Upper lobe of left lung (tissue), 6 donors: ENCODE measurements around the gene PPP1R15B. TPM values are rescaled to one million over a fixed set of nuclear protein-coding genes. Genes with fewer than 3 reads are reported as not detected.
A peak's percentile ranks its signal among the peaks of the same experiment; 100 is the strongest.

Source experiments
- ATAC-seq, 2 donors: fragments of 200-7000 bp; cut with Tn5 transposase; one replicate each; pipeline ENCODE4 v1.9.1; 2022; ENCODE audit warnings: mild to moderate bottlenecking in 2 of 2, moderate library complexity in 2 of 2; ENCODE audit not compliant: low FRiP score in 2 of 2
- DNase-seq, 2 donors: peaks; one replicate each; pipeline ENCODE4 v3.0.0-alpha.2; 2019 to 2020
- H3K27ac ChIP-seq, 4 donors: fragments of 200-600 bp; sonication (generic); one replicate each; pipeline ENCODE4 v1.5.1; 2016 to 2019
- H3K27me3 ChIP-seq, 4 donors: fragments of 200-600 bp; sonication (generic); one replicate each; pipeline ENCODE4 v1.5.1; 2017 to 2019
- H3K36me3 ChIP-seq, 4 donors: fragments of 200-600 bp; sonication (generic); one replicate each; pipeline ENCODE4 v1.5.1; 2016 to 2019
- H3K4me1 ChIP-seq, 4 donors: fragments of 200-600 bp; sonication (generic); one replicate each; pipeline ENCODE4 v1.5.1; 2018 to 2019
- H3K4me3 ChIP-seq, 4 donors: fragments of 200-600 bp; sonication (generic); one replicate each; pipeline ENCODE4 v1.5.1; 2017 to 2019; ENCODE audit warnings: mild to moderate bottlenecking in 2 of 4, moderate library complexity in 1 of 4
- H3K9me3 ChIP-seq, 4 donors: fragments of 200-600 bp; sonication (generic); one replicate each; pipeline ENCODE4 v1.5.1; 2018 to 2019
- CTCF ChIP-seq, 6 experiments: fragments of 450-650 bp in 4 of 6; fragments of 200-600 bp in 2 of 6; sonication (generic) in 2 of 6; IDR thresholded peaks; one replicate each; pipeline ENCODE4 v1.5.1; 2016 to 2019; ENCODE audit warnings: antibody characterized with exemption in 6 of 6
- EP300 ChIP-seq, 4 donors: sonication (generic); formaldehyde crosslinking; IDR thresholded peaks; one replicate each; pipeline ENCODE4 v1.5.1; 2017; ENCODE audit warnings: antibody characterized with exemption in 4 of 4, control low read depth in 2 of 4
- POLR2A ChIP-seq, 4 donors: fragments of 450-650 bp; IDR thresholded peaks; one replicate each; pipeline ENCODE4 v1.5.1; 2016 to 2017; ENCODE audit warnings: antibody characterized with exemption in 4 of 4, mild to moderate bottlenecking in 2 of 4
- POLR2AphosphoS5 ChIP-seq, 2 donors: sonication (generic); formaldehyde crosslinking; IDR thresholded peaks; one replicate each; pipeline ENCODE4 v1.5.1; 2017; ENCODE audit warnings: antibody characterized with exemption in 2 of 2
- WGBS, 2 donors: methylation state at CpG; one replicate each; pipeline ENCODE4 v1.1.5; 2017 to 2018; 5-methylcytosine and 5-hydroxymethylcytosine counted together
- total RNA-seq, 6 donors: library from RNA; depleted of rRNA in 4 of 6; stranded (reverse); fragments of >200 nt in 4 of 6; gene quantifications; one replicate each; pipeline versions ENCODE4 v1.1.0 to v1.2.1, GENCODE V29; 2016 to 2021
- donor health status: DM: no; HTN: no; CAD: no; lungs with moderate emphysema.
- donor health status: DM: no; HTN: yes; CAD: no; lungs with severe emphysema.

Gene PPP1R15B
- total RNA-seq, 6 donors from 2014 or later, result 30.4 to 67.8 (median 44.2) TPM

DNA sequence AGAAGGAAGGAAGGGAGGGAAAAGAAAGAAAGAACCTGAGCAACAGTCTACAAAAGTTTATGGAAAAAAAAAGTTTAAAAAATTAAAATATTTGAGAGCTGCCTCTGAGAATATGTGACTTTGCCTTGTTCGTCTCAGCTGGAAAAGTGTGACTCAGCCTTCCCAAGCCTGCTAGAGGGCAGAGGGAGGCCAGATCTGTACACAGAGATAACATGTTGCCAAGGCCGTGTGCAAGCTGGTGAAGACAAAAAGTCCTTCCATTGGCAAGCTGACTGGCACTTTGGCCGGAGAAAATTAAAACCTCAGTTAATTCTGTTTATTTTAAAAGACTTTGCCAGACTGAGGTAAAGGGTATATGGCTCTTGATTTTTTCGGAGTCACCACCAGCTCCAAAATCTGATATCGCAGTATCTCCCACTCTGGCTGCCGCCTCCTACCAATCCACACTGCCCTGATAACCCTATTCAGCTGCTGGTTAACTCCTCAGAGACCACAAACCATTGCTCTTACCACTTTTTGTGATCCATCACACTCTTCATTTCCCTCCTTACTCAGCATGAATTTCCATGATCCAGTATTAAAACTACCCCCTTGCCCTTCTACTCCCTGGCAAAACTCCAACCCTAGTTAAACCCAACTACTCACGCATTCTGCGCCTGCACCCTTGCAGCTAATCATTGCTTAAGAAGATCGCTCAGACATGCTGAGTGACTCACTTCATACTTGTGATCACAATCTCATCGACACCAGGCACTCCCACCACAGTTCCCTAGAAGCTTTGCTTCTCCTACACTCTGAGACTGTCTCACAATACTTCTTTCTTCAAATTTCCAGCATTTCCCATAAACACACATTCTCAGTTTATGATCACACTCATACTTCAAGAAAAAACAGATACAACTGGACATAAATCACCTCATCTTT lies 5.7 kb upstream of the PPP1R15B start:
- Histone ChIP-seq H3K27me3 (no peaks in the 10 kb centered on the region), H3K27ac (peak overlapping the region; percentile 75 to 85 (median 78)), H3K9me3 (no peaks in the 10 kb centered on the region), H3K4me3 (no peak overlapping the region), H3K36me3 (peaks cover 0 to 9% (median 6%) of the 10 kb centered on the region in 4 donors), H3K4me1 (peaks cover 17 to 30% (median 25%) of the 10 kb centered on the region in 4 donors)
- peak in 1 of 4 donors; percentile 44 for TF ChIP-seq POLR2A (IDR thresholded peaks at IDR 0.05)
- TF ChIP-seq CTCF (IDR thresholded peaks at IDR 0.05), result no peak
- TF ChIP-seq EP300 (IDR thresholded peaks at IDR 0.05), result peak in 1 of 4 donors; percentile 37
- peak; percentile 44 to 55 for TF ChIP-seq POLR2AphosphoS5 (IDR thresholded peaks at IDR 0.05)
- DNase-seq (peak in 1 of 2 donors; percentile 74), ATAC-seq (peak; percentile 82 to 91)
- 34 to 35% methylated on average over 10 of the region's 10 CpGs for WGBS, 2 donors

GRCh38 chr1:204416589-204417073 lies 5.0 kb upstream of the PPP1R15B start:
- TF ChIP-seq POLR2A (IDR thresholded peaks at IDR 0.05) (no peak), POLR2AphosphoS5 (IDR thresholded peaks at IDR 0.05) (no peak), CTCF (IDR thresholded peaks at IDR 0.05) (no peak), EP300 (IDR thresholded peaks at IDR 0.05) (no peak)
- DNase-seq (no peak), ATAC-seq (no peak)
- Histone ChIP-seq H3K27ac (peak overlapping the region; percentile 75 to 85 (median 78)), H3K27me3 (no peaks in the 10 kb centered on the region), H3K4me1 (peaks cover 19 to 32% (median 26%) of the 10 kb centered on the region in 4 donors), H3K9me3 (no peaks in the 10 kb centered on the region), H3K4me3 (no peak overlapping the region), H3K36me3 (peaks cover 0 to 5% (median 4%) of the 10 kb centered on the region in 4 donors)

- Histone ChIP-seq H3K9me3 (no peaks in the 10 kb centered on the region), H3K27ac (peak overlapping the region in 1 of 4 donors; percentile 16), H3K36me3 (peaks cover 0 to 2% (median 0%) of the 10 kb centered on the region in 4 donors), H3K4me3 (no peak overlapping the region), H3K4me1 (peaks cover 21 to 32% (median 26%) of the 10 kb centered on the region in 4 donors), H3K27me3 (no peaks in the 10 kb centered on the region)
- DNase-seq, result no peak
- no peak for TF ChIP-seq EP300 (IDR thresholded peaks at IDR 0.05)
- no peak for TF ChIP-seq CTCF (IDR thresholded peaks at IDR 0.05)
- TF ChIP-seq POLR2A (IDR thresholded peaks at IDR 0.05), result no peak
- no peak for TF ChIP-seq POLR2AphosphoS5 (IDR thresholded peaks at IDR 0.05)
- 90 to 98% methylated on average over 3 of the region's 3 CpGs for WGBS, 2 donors
- ATAC-seq, result no peak
These were observed 3.7 kb upstream of the PPP1R15B start for GRCh38 chr1:204415351-204415750.

DNA sequence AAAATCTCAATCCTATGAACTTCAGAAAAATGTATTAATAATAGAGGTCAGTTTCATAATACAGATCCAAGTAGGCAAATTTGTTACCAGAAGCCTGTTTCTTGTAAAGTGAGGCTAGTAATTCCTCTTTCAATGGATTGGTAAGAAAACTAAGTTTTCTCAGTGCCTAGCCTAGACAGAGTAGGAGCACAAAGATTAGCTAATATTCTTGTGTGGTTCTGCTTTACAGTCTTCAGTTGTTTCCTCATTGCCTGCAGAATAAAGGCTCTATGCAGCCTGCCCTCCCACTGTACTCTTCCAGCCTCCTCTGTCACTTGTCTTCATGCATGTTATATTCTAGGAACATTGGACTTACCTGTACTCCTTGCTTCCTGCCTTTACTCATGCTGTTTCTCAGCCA lies 2.4 kb upstream of the PPP1R15B start:
- peaks cover 0 to 6% (median 0%) of the 10 kb centered on the region in 4 donors for H3K36me3 ChIP-seq
- no peak overlapping the region for H3K4me3 ChIP-seq
- H3K4me1 ChIP-seq, result peaks cover 25 to 32% (median 27%) of the 10 kb centered on the region in 4 donors
- H3K9me3 ChIP-seq, result no peaks in the 10 kb centered on the region
- no peaks in the 10 kb centered on the region for H3K27me3 ChIP-seq
- DNase-seq (no peak), ATAC-seq (no peak)
- H3K27ac ChIP-seq, result peak overlapping the region in 3 of 4 donors; percentile 78 to 97 (median 91)
- TF ChIP-seq CTCF (IDR thresholded peaks at IDR 0.05), result no peak
